Stimulated activated CD4-positive, alpha-beta T cell treated with anti-CD3 and anti-CD28 coated beads, TNF-alpha, amount 100 ng/mL, for 48 hours (primary cell): ENCODE results near the gene RER1.

Experiments
- DNase-seq, 3 donors: peaks; one replicate each; pipeline ENCODE4 v3.0.0-alpha.2; 2020; ENCODE audit warnings: low read depth in 3 of 3

RER1 gene

GRCh38 chr1:2407166-2407990 is 15.7 kb downstream of the RER1 start:
- DNase-seq: no peak

GRCh38 chr1:2407991-2408275 is 16.3 kb downstream of the RER1 start:
- no peak for DNase-seq

- DNase-seq: no peak
Observed at GRCh38 chr1:2408456-2408855, 16.8 kb downstream of the RER1 start.

- DNase-seq: no peak
Observed at GRCh38 chr1:2408859-2409276, 17.2 kb downstream of the RER1 start.

GRCh38 chr1:2409745-2410144 is 18.1 kb downstream of the RER1 start:
- DNase-seq: no peak

GRCh38 chr1:2411801-2412394 is 20.3 kb downstream of the RER1 start:
- DNase-seq: no peak

GRCh38 chr1:2412395-2412772 is 20.7 kb downstream of the RER1 start, which contains the start of gene PEX10:
Gene PEX10 (minus strand): TSS chr1:2412564. CDS start chr1:2412502, 62 bp downstream.
- peak; percentile 98 to 99 (median 99) for DNase-seq

GRCh38 chr1:2412773-2413494 is 21.3 kb downstream of the RER1 start:
- no peak for DNase-seq

- no peak for DNase-seq
Observed at GRCh38 chr1:2413495-2414296, 22.1 kb downstream of the RER1 start.

GRCh38 chr1:2414297-2414958 is 22.8 kb downstream of the RER1 start:
- peak; percentile 62 to 71 (median 66) for DNase-seq

- no peak for DNase-seq
Observed at GRCh38 chr1:2415337-2415736, 23.7 kb downstream of the RER1 start.

GRCh38 chr1:2415801-2416208 is 24.2 kb downstream of the RER1 start:
- DNase-seq: no peak

GRCh38 chr1:2416403-2416802 is 24.8 kb downstream of the RER1 start:
- no peak for DNase-seq

- no peak for DNase-seq
Observed at GRCh38 chr1:2417083-2417832, 25.6 kb downstream of the RER1 start.

GRCh38 chr1:2417833-2418225 is 26.2 kb downstream of the RER1 start:
- no peak for DNase-seq

- no peak for DNase-seq
Observed at GRCh38 chr1:2418791-2419320, 27.2 kb downstream of the RER1 start.

GRCh38 chr1:2419416-2419815 is 27.8 kb downstream of the RER1 start:
- DNase-seq: no peak

- no peak for DNase-seq
Observed at GRCh38 chr1:2422523-2422922, 30.9 kb downstream of the RER1 start.

GRCh38 chr1:2425892-2426291 is 34.3 kb downstream of the RER1 start:
- no peak for DNase-seq

GRCh38 chr1:2426540-2426939 is 34.9 kb downstream of the RER1 start:
- DNase-seq: no peak

- DNase-seq: no peak
Observed at GRCh38 chr1:2427051-2427450, 35.4 kb downstream of the RER1 start.
